ENCODE measurements around the gene PPP2R5B.
"Not testable (repeated sequence)": the region's sequence is repeated elsewhere in the genome, so short reads cannot be mapped to it uniquely, and the experiment has no call there.

PPP2R5B gene

GRCh38 chr11:64931290-64931689 is 6.8 kb downstream of the PPP2R5B start:
- no peak for DNase-seq

GRCh38 chr11:64932324-64932723 is 7.8 kb downstream of the PPP2R5B start:
- DNase-seq, result no peak

GRCh38 chr11:64933213-64933934 is 8.9 kb downstream of the PPP2R5B start:
- DNase-seq, result no peak

GRCh38 chr11:64933935-64934681 is 9.6 kb downstream of the PPP2R5B start:
- DNase-seq, result no peak

GRCh38 chr11:64934682-64935358 is 10.3 kb downstream of the PPP2R5B start:
- DNase-seq, result no peak

- no peak for DNase-seq
Observed at GRCh38 chr11:64935359-64936081, 11.0 kb downstream of the PPP2R5B start, which contains the start of gene GPHA2. TSS of gene GPHA2 (minus strand) at chr11:64935893. CDS start at chr11:64935460, 433 bp downstream.

GRCh38 chr11:64936539-64936938 is 12.1 kb downstream of the PPP2R5B start:
- no peak for DNase-seq

- peak; percentile 17 to 59 (median 52) for DNase-seq
Observed at GRCh38 chr11:64947208-64947814, 22.8 kb downstream of the PPP2R5B start.

GRCh38 chr11:64951529-64951928 is 27.0 kb downstream of the PPP2R5B start:
- no peak for DNase-seq

GRCh38 chr11:64954201-64954600 is 29.7 kb downstream of the PPP2R5B start:
- DNase-seq, result no peak

- no peak for DNase-seq
Observed at GRCh38 chr11:64959498-64959897, 35.0 kb downstream of the PPP2R5B start.

- no peak for DNase-seq
Observed at GRCh38 chr11:64960719-64961118, 36.2 kb downstream of the PPP2R5B start.

GRCh38 chr11:64963072-64963631 is 38.7 kb downstream of the PPP2R5B start:
- no peak for DNase-seq

GRCh38 chr11:64967375-64967774 is 42.9 kb downstream of the PPP2R5B start:
- DNase-seq, result no peak

- DNase-seq, result no peak
Observed at GRCh38 chr11:64969209-64969608, 44.7 kb downstream of the PPP2R5B start.

- no peak for DNase-seq
Observed at GRCh38 chr11:64970731-64971151, 46.3 kb downstream of the PPP2R5B start.

GRCh38 chr11:64971421-64972233 is 47.1 kb downstream of the PPP2R5B start, which contains the start of gene MAJIN:
TSS of gene MAJIN (minus strand) at chr11:64972108. CDS start at chr11:64959405, 12,703 bp downstream.
- peak; percentile 85 to 94 (median 92) for DNase-seq

GRCh38 chr11:64974124-64974523 is 49.6 kb downstream of the PPP2R5B start:
- no peak for DNase-seq

GRCh38 chr11:64976651-64977050 is 52.2 kb downstream of the PPP2R5B start:
- no peak for DNase-seq

GRCh38 chr11:64983339-64983738 is 58.9 kb downstream of the PPP2R5B start:
- DNase-seq, result not testable (repeated sequence)
